Esophagus mucosa (tissue), 1 donor: ENCODE data around the gene ZDHHC19. TPM values are rescaled to one million over a fixed set of nuclear protein-coding genes. Genes with fewer than 3 reads are reported as not detected.
A peak's percentile ranks its signal among the peaks of the same experiment; 100 is the strongest.
"Not testable (repeated sequence)": the region's sequence is repeated elsewhere in the genome, so short reads cannot be mapped to it uniquely, and the experiment has no call there.

Experiments
- ATAC-seq: fragments of 200-7000 bp; cut with Tn5 transposase; one replicate; pipeline ENCODE4 v1.9.1; 2020
- total RNA-seq: library from RNA; stranded (reverse); gene quantifications from one replicate; pipeline ENCODE4 v1.2.4, GENCODE V29; 2023
- donor health status: DM: yes; HTN: yes; CAD: no.

The ZDHHC19 gene
- total RNA-seq, 1 donor from 2014 or later: not detected

GRCh38 chr3:196177567-196177966 lies 33.6 kb downstream of the ZDHHC19 start:
- ATAC-seq: no peak

GRCh38 chr3:196175722-196176121 lies 35.5 kb downstream of the ZDHHC19 start:
- no peak for ATAC-seq

GRCh38 chr3:196175116-196175625 lies 36.0 kb downstream of the ZDHHC19 start:
- ATAC-seq: no peak

- ATAC-seq: no peak
Measured at GRCh38 chr3:196174652-196175051, 36.5 kb downstream of the ZDHHC19 start.

GRCh38 chr3:196170296-196170695 lies 40.9 kb downstream of the ZDHHC19 start:
- ATAC-seq: not testable (repeated sequence)

- ATAC-seq: peak; percentile 29
Measured at GRCh38 chr3:196169836-196170240, 41.4 kb downstream of the ZDHHC19 start.

GRCh38 chr3:196168808-196169391 lies 42.3 kb downstream of the ZDHHC19 start:
- no peak for ATAC-seq

- no peak for ATAC-seq
Measured at GRCh38 chr3:196166741-196167140, 44.5 kb downstream of the ZDHHC19 start.

GRCh38 chr3:196165850-196166249 lies 45.4 kb downstream of the ZDHHC19 start:
- no peak for ATAC-seq

GRCh38 chr3:196165006-196165575 lies 46.1 kb downstream of the ZDHHC19 start:
- not testable (repeated sequence) for ATAC-seq

GRCh38 chr3:196164576-196164975 lies 46.6 kb downstream of the ZDHHC19 start:
- no peak for ATAC-seq

GRCh38 chr3:196163666-196164493 lies 47.3 kb downstream of the ZDHHC19 start:
- peak; percentile 83 for ATAC-seq

GRCh38 chr3:196163212-196163611 lies 48.0 kb downstream of the ZDHHC19 start:
- ATAC-seq: no peak

- ATAC-seq: no peak
Measured at GRCh38 chr3:196162679-196163078, 48.5 kb downstream of the ZDHHC19 start.

- peak; percentile 70 for ATAC-seq
Measured at GRCh38 chr3:196159952-196160804, 51.0 kb downstream of the ZDHHC19 start.

- no peak for ATAC-seq
Measured at GRCh38 chr3:196159526-196159925, 51.7 kb downstream of the ZDHHC19 start.

- no peak for ATAC-seq
Measured at GRCh38 chr3:196156160-196156559, 55.0 kb downstream of the ZDHHC19 start.

- no peak for ATAC-seq
Measured at GRCh38 chr3:196150481-196150880, 60.7 kb downstream of the ZDHHC19 start.

- peak; percentile 48 for ATAC-seq
Measured at GRCh38 chr3:196149831-196150301, 61.3 kb downstream of the ZDHHC19 start.

GRCh38 chr3:196149375-196149774 lies 61.8 kb downstream of the ZDHHC19 start:
- ATAC-seq: no peak
